ENCODE data around the gene ASRGL1. TPM values are rescaled to one million over a fixed set of nuclear protein-coding genes. Genes with fewer than 3 reads are reported as not detected.

Gene ASRGL1
- total RNA-seq, 1 experiment from 2014 or later: 37.7 TPM

GRCh38 chr11:62372871-62373270 lies 35.6 kb downstream of the ASRGL1 start:
- POLR2A ChIA-PET (ENCODE audit: low non-redundant PET): no interaction called here
- intact Hi-C loops (cut with micrococcal nuclease; ENCODE audit: unreplicated experiment): no loop called here
- H3K4me1 ChIP-seq (ENCODE audit: insufficient read depth, low read length, poor library complexity, severe bottlenecking): no peaks in the 10 kb centered on the region
- BruUV-seq (replicated peaks): no TSS peak
- no peaks in the 10 kb centered on the region for H3K36me3 ChIP-seq (ENCODE audit: insufficient read depth, low read length, poor library complexity, severe bottlenecking)
- no peak overlapping the region for H3K4me3 ChIP-seq (ENCODE audit: low read depth, low read length, poor library complexity, severe bottlenecking)
- no peak overlapping the region for H3K27ac ChIP-seq (ENCODE audit: low read depth, low read length, poor library complexity, severe bottlenecking)
- no peaks in the 10 kb centered on the region for H3K9me3 ChIP-seq (ENCODE audit: low read depth, low read length, poor library complexity, severe bottlenecking)
- CTCF ChIA-PET: interaction anchor here (0.6 kb wide), 1 partner anchor 130 kb away, joined by 3 read pairs; no protein-coding TSS in a partner anchor
- no peak for DNase-seq (ENCODE audit: low spot score)
- TF ChIP-seq EZH2 (IDR thresholded peaks at IDR 0.05; ENCODE audit: borderline replicate concordance, low read depth, low read length, poor library complexity, severe bottlenecking) (no peak), CTCF (conservative IDR thresholded peaks at IDR 0.05; ENCODE audit: low read depth, low read length) (no peak)
- H3K27me3 ChIP-seq (replicated peaks; ENCODE audit: insufficient read depth, low read depth, low read length, poor library complexity): no peaks in the 10 kb centered on the region

GRCh38 chr11:62373464-62374119 lies 36.3 kb downstream of the ASRGL1 start:
- DNase-seq (ENCODE audit: low spot score): no peak
- H3K27ac ChIP-seq (ENCODE audit: low read depth, low read length, poor library complexity, severe bottlenecking): no peak overlapping the region
- CTCF ChIA-PET: interaction anchor here (0.6 kb wide), 2 partner anchors 130 to 495 kb away, joined by 3 to 14 read pairs; no protein-coding TSS in a partner anchor
- intact Hi-C loops (cut with micrococcal nuclease; ENCODE audit: unreplicated experiment): no loop called here
- TF ChIP-seq CTCF (conservative IDR thresholded peaks at IDR 0.05; ENCODE audit: low read depth, low read length): no peak
- no peak for TF ChIP-seq EZH2 (IDR thresholded peaks at IDR 0.05; ENCODE audit: borderline replicate concordance, low read depth, low read length, poor library complexity, severe bottlenecking)
- no peaks in the 10 kb centered on the region for H3K9me3 ChIP-seq (ENCODE audit: low read depth, low read length, poor library complexity, severe bottlenecking)
- no peaks in the 10 kb centered on the region for H3K36me3 ChIP-seq (ENCODE audit: insufficient read depth, low read length, poor library complexity, severe bottlenecking)
- no peak overlapping the region for H3K4me3 ChIP-seq (ENCODE audit: low read depth, low read length, poor library complexity, severe bottlenecking)
- no peaks in the 10 kb centered on the region for H3K27me3 ChIP-seq (replicated peaks; ENCODE audit: insufficient read depth, low read depth, low read length, poor library complexity)
- POLR2A ChIA-PET (ENCODE audit: low non-redundant PET): no interaction called here
- no TSS peak for BruUV-seq (replicated peaks)
- no peaks in the 10 kb centered on the region for H3K4me1 ChIP-seq (ENCODE audit: insufficient read depth, low read length, poor library complexity, severe bottlenecking)

DNA sequence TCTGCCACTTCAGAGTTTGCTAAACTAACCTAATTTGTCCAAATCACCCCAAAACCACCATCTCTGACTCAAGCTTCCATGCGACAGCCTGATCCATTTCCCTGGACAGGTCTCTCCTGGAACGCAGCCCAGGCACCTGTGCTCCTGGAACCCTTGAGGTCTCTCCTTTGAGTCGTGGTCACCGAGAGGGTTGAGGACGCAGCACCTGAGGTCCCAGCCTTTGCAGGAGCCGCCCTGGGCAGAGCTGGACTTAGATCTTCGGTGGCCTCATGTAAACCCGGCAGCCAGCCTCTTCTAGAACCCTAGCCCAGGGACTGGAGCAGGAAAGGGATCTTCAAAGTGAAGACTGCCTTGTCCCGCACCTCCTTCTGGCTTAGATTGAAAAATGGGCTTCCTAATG lies 37.6 kb downstream of the ASRGL1 start:
- no peak for DNase-seq (ENCODE audit: low spot score)
- H3K4me3 ChIP-seq (ENCODE audit: low read depth, low read length, poor library complexity, severe bottlenecking): no peak overlapping the region
- H3K27me3 ChIP-seq (replicated peaks; ENCODE audit: insufficient read depth, low read depth, low read length, poor library complexity): no peaks in the 10 kb centered on the region
- TF ChIP-seq CTCF (conservative IDR thresholded peaks at IDR 0.05; ENCODE audit: low read depth, low read length): no peak
- TF ChIP-seq EZH2 (IDR thresholded peaks at IDR 0.05; ENCODE audit: borderline replicate concordance, low read depth, low read length, poor library complexity, severe bottlenecking): no peak
- no TSS peak for BruUV-seq (replicated peaks)
- H3K4me1 ChIP-seq (ENCODE audit: insufficient read depth, low read length, poor library complexity, severe bottlenecking): no peaks in the 10 kb centered on the region
- H3K36me3 ChIP-seq (ENCODE audit: insufficient read depth, low read length, poor library complexity, severe bottlenecking): no peaks in the 10 kb centered on the region
- ChIA-PET POLR2A (ENCODE audit: low non-redundant PET) (interaction anchor here (0.6 kb wide), 1 partner anchor 322 kb away, joined by 8 read pairs; no protein-coding TSS in a partner anchor), CTCF (no interaction called here)
- no peak overlapping the region for H3K27ac ChIP-seq (ENCODE audit: low read depth, low read length, poor library complexity, severe bottlenecking)
- intact Hi-C loops (cut with micrococcal nuclease; ENCODE audit: unreplicated experiment): loop anchor here (5.0 kb wide), 1 partner anchor 158 kb away; no protein-coding TSS in a partner anchor
- no peaks in the 10 kb centered on the region for H3K9me3 ChIP-seq (ENCODE audit: low read depth, low read length, poor library complexity, severe bottlenecking)
